Measurements from ENCODE around the gene RAPGEF5.

GRCh38 chr7:22150221-22150620 lies 206.7 kb downstream of the RAPGEF5 start:
- TF ChIP-seq ZNF274 (IDR thresholded peaks at IDR 0.05; ENCODE audit: low read depth, low read length) (no peak), SUZ12 (IDR thresholded peaks at IDR 0.05; ENCODE audit: extremely low read depth, insufficient read depth, insufficient read length) (no peak), YY1 (IDR thresholded peaks at IDR 0.05; ENCODE audit: insufficient read depth, insufficient read length) (no peak)

All from NT2/D1 (cell line).